ENCODE results near the gene FKBP10.
A peak's percentile ranks its signal among the peaks of the same experiment; 100 is the strongest.

Gene FKBP10

DNA sequence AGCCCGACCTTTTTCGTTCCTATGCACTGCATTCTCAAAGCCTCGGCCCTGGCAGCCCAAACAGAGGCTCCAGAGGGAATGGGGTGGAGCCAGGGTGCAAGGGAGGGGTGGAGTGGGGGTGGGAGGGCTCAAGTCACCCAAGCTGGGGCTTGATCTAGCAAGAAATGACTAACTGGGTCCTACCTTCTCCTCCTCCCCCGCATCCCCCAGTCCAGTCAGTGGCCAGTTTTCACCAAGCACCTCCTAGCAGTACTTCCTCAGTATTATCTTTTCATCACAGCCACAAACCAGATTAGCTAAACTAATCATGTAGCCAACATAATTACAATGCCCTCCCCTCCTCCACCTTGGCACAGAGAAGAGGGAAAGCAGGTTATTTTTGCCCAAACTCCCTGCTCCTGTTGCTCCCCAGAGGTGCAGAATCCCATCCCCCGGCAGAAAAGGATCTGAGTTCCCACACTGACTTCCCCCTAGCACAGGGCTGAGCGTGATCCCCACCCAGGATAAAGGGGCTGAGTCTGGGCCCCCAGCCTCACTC, 28.5 kb upstream of the FKBP10 start:
- DNase-seq = no peak

GRCh38 chr17:41785091-41785858, 27.5 kb upstream of the FKBP10 start:
- DNase-seq = no peak

GRCh38 chr17:41785859-41786226, 27.0 kb upstream of the FKBP10 start:
- no peak for DNase-seq

- peak; percentile 88 for DNase-seq
Measured at GRCh38 chr17:41786227-41787020, 26.4 kb upstream of the FKBP10 start, which contains the start of gene JUP. JUP (minus strand) TSS chr17:41786711; CDS start chr17:41771854, 14,857 bp downstream.

GRCh38 chr17:41787021-41787418, 25.8 kb upstream of the FKBP10 start:
- no peak for DNase-seq

DNA sequence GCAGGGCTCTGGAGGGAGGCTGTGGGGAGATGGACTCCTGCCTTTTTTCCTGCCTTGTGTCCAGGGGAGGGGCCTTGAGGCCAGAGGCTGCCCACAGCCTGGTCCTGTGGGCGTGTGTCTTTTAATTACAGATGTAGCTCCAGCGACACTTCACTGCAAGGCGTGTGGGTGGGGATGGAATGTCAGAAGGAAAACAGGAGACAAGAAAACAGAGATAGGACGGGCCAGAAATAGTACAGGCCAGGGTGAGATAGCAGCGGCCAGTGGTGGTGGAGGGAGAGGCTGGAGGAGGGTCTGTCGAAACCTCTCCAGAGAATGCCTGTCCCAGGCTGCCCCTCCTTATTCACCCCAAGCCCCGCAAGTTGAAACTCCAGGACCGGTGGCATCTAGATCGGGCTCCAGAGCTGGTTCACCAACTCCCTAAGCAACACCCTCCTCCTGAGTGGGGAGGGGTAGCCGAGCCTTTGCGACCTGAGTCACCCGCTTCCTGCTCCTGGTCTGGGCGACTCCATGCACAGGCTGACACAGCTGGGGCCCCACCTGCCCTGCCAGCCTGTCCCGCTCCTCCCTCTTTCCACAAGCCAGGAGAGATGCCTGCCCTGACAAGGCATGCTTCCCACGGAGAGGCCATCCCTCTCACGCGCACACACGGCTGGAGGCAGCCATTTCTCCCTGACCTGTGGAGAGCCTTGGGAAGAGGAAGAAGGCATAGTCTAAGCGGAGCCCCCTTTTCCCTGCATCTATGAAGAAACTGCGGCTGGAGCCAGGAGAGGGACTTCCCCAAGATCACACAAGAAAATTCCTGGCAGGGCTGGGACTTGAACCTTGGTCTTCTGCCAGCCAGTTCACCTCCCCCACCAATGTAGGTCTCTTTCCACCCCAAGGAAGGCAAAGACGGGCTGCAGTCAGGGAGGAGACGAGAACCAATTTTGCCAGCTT, 19.7 kb upstream of the FKBP10 start:
- no peak for DNase-seq

GRCh38 chr17:41793784-41794539, 18.8 kb upstream of the FKBP10 start:
- DNase-seq = no peak

DNA sequence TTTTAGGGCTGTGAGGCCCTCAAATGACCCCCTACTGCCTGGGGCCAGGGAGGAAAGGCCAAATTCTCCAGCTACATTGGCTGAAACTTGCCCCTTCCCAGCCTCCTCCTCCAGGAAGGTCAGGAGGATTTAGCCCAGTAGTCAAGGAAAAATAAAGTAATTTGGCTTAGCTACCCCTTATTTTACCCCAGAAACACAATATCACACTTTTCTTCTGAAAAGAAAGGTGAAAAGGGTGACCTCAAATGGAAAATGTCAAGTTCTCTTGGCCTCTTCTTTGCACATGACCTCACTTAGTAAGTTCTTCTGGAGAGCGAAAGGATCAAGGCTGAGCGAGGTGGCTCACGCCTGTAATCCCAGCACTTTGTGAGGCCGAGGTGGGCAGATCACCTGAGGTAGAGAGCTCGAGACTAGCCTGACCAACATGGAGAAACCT, 18.2 kb upstream of the FKBP10 start:
- DNase-seq = no peak

DNA sequence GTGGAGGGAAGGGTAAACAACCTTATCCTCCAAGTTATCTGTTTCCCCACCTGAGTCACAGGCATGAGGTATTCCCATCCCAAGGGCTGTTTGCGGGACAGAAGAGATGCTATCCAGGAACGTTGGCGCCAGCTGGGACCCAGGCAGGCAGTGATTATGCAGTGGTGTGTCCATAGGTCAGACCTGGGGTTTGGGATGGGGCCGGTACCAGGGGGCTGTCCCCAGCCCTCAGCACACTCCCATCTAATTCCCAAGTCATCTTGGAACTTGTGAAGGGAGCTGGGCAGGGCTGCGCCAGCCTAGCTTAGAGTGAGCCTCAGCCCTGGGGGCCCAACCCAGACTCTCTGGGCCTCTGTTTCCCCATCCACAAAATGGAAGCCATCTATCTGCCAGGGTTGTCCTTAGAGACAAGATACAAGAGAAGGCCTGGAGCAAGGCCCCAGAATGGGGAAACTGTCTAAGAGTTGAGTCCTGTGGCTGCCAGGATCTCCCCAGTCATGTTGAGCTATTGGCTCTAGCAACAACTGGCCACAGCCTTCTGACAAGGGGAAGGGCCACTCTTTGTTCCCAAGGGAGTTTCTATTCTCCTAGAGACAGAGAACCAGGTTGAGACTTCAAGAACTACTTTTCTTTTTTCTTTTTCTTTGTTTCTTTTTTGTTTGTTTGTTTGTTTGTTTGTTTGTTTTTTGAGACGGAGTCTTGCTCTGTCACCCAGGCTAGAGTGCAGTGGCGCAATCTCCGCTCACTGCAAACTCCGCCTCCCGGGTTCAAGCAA, 16.5 kb upstream of the FKBP10 start:
- DNase-seq = no peak

GRCh38 chr17:41797377-41797776, 15.4 kb upstream of the FKBP10 start:
- DNase-seq = no peak

GRCh38 chr17:41799366-41799765, 13.4 kb upstream of the FKBP10 start:
- DNase-seq = no peak

DNA sequence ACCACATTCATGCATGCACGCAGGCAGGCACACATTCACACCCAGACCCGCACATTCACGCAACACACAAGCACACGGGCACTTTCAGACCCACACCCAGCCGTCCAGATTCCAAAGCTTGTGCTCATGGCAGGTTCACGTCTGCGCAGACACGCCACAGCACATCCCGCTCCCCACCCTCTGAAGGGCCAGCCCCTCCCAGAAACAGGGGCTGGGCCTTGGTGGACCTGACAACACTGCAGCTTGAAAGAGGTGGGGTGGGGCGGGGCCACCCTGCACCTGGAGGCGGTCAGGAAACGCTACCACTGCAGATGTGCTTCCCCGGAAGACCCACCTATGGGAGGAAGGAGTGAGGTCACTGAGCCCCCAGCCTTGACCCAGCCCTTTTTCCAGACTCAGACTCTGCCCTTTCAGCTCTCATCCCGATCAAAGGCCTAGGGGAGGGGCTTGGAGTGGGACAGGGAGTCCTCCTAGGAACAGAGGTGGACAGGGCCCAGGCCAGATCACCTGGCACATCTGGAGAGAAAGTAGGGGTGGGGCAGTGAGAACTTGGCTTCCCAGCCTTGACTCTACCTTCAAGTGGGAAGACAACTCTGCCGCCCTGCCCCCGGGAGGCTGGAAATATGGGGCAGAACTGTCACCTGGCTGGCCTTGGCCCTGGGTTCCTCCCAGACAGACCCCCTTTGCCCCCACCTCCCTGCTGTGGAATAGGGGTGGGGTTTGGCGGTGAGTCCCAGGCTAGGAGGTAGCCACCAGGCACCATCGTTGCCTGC, 12.0 kb upstream of the FKBP10 start:
- no peak for DNase-seq

DNA sequence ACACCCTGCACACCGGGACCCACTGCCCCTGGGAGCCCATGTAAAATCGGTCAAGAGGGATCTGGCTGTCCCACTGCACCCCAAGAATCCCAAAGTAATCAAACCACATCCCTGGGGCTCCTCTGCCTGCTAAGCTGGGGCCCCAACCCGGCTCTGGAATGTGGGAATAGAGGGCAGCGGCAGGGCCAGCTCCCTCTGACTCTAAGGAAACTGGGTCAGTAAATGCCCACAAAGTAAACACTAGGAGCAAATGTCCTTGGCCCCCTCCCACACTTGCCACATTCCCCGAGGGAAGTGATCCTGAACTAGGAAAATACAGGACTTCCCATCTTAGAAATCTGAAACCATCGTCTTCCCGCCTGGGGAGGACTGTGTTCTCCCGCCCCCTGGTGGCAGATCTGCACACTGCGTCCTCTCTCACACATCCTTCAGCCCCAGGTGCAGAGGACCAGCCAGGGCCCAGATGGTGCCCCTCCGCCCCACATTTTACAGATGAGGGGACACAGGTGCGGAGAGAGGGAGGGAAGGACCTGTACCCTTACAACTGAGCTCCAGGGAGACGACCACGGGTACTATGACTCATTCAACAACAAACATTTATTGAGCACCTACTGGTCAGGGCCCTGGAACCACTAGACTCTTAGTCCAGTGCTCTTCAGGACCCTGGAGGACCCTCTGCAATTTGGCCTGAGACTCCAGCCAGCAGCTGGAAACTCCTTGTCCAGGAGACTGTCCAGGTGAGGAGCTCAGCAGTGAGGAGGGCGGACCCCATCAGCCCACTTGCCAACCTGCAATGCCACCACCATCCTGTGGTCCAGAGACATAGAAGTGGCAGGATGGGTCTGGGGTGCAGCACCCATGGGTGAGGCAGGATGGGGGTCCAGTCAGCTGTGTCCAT, 11.2 kb upstream of the FKBP10 start:
- no peak for DNase-seq

- no peak for DNase-seq
Measured at GRCh38 chr17:41803049-41804020, 9.5 kb upstream of the FKBP10 start.

DNA sequence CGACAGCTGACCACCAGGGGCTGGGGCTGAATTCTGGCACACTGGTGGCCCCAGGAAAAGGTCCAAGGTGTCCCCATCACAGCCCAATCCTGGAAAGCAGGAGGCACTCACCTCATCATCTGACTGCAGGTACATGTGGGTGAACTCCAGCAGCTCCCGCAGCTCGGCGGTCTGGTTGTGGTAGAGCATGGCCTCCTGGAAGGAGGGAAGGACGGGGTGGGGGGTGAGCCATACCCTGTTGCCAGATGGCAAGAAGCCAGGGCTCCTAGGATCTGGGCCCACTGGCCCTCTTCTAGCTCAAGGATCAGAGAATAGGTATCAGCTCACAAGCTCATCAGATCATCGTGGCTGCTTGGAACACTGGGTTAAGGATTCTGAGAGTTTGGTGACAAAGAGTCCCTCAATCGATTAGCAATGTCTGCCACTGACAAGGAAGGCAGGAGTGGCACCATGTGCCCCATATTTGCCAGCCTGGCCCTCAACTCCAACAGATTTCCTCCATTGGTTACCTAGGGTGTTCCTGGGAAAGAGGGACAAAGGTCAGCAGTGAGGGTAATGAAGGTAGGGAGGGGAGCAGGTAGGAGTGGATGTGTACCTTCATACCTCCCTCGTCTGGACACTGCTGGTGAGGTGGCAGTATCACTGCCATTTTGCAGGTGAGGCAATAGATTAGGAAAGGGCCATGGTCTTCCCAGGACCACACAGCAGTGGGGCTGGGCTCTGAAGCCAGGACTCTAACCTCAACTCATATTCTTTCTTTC, 5.9 kb upstream of the FKBP10 start:
- DNase-seq = no peak

- no peak for DNase-seq
Measured at GRCh38 chr17:41810659-41811548, 1.9 kb upstream of the FKBP10 start.
